Smooth muscle cell (in vitro differentiated cells): Measurements from ENCODE around the gene LIMS2. TPM values are rescaled to one million over a fixed set of nuclear protein-coding genes. Genes with fewer than 3 reads are reported as not detected.
A peak's percentile ranks its signal among the peaks of the same experiment; 100 is the strongest.

Experiments
- DNase-seq: peaks from one replicate; lab custom pipeline; 2025; ENCODE audit not compliant: unreplicated experiment; lab: John Stamatoyannopoulos, UW
- H2AFZ ChIP-seq: fragments of 200-600 bp; sonication (generic); 2 replicates; pipeline ENCODE4 v1.6.0; 2016; ENCODE audit warnings: antibody characterized with exemption, low read depth, mild to moderate bottlenecking
- H3F3A ChIP-seq: fragments of 200-600 bp; sonication (generic); 2 replicates; pipeline ENCODE4 v1.6.0; 2017; ENCODE audit warnings: antibody characterized with exemption, low read depth
- H3K27ac ChIP-seq: fragments of 200-600 bp; sonication (generic); 2 replicates; pipeline ENCODE4 v1.5.1; 2016; ENCODE audit warnings: low read depth, mild to moderate bottlenecking
- H3K27me3 ChIP-seq: fragments of 200-600 bp; sonication (generic); 2 replicates; pipeline ENCODE4 v1.6.1; 2016; ENCODE audit warnings: low read depth, mild to moderate bottlenecking
- H3K36me3 ChIP-seq: fragments of 200-600 bp; sonication (generic); 2 replicates; pipeline ENCODE4 v1.5.1; 2016; ENCODE audit warnings: low read depth
- H3K4me1 ChIP-seq: fragments of 200-600 bp; sonication (generic); 2 replicates; pipeline ENCODE4 v1.5.1; 2016; ENCODE audit warnings: low read depth
- H3K4me2 ChIP-seq: fragments of 200-600 bp; sonication (generic); 2 replicates; pipeline ENCODE4 v1.6.0; 2016; ENCODE audit warnings: mild to moderate bottlenecking
- H3K4me3 ChIP-seq: fragments of 200-600 bp; sonication (generic); 2 replicates; pipeline ENCODE4 v1.5.1; 2016; ENCODE audit warnings: mild to moderate bottlenecking
- H3K79me2 ChIP-seq: fragments of 200-600 bp; sonication (generic); 2 replicates; pipeline ENCODE4 v1.6.0; 2016; ENCODE audit warnings: low read depth, mild to moderate bottlenecking
- H3K9ac ChIP-seq: fragments of 200-600 bp; sonication (generic); 2 replicates; pipeline ENCODE4 v1.6.0; 2016; ENCODE audit warnings: low read depth
- H3K9me3 ChIP-seq: fragments of 200-600 bp; sonication (generic); replicated peaks from 2 replicates; pipeline ENCODE4 v1.5.1; 2016; ENCODE audit warnings: low read depth
- H4K20me1 ChIP-seq: fragments of 200-600 bp; sonication (generic); 2 replicates; pipeline ENCODE4 v1.6.0; 2016; ENCODE audit warnings: low read depth
- CTCF ChIP-seq: fragments of 200-600 bp; sonication (generic); IDR thresholded peaks from 2 replicates; pipeline ENCODE4 v1.5.1; 2017; ENCODE audit warnings: borderline replicate concordance, mild to moderate bottlenecking, antibody characterized with exemption; ENCODE audit not compliant: insufficient read depth, poor library complexity, severe bottlenecking
- WGBS: methylation state at CpG from one replicate; pipeline ENCODE4 v1.1.7; 2016; ENCODE audit warnings: low lambda C conversion rate; 5-methylcytosine and 5-hydroxymethylcytosine counted together
- polyA plus RNA-seq: library from polyadenylated mRNA; unstranded; fragments of >200 nt; fragmentation: Nextera tagmentation; extraction: Ambion mirVana; gene quantifications from 2 replicates; pipeline ENCODE4 v1.2.1, GENCODE V29; 2016
- total RNA-seq: library from RNA; depleted of rRNA; stranded (reverse); fragments of >200 nt; gene quantifications from 2 replicates; pipeline ENCODE4 v1.2.3, GENCODE V29; 2014

The LIMS2 gene
- total and polyA plus RNA-seq, 2 experiments from 2014 or later = 8.4 to 22.3 TPM

GRCh38 chr2:127704641-127705390, 29.5 kb upstream of the LIMS2 start:
- WGBS = 87% methylated on average over 5 of the region's 5 CpGs
- H3K27ac ChIP-seq = no peak overlapping the region
- no peak overlapping the region for H3K4me2 ChIP-seq
- no peaks in the 10 kb centered on the region for H3K27me3 ChIP-seq
- DNase-seq = no peak
- peaks cover 16% of the 10 kb centered on the region for H3K79me2 ChIP-seq
- no peak overlapping the region for H3K4me3 ChIP-seq
- TF ChIP-seq CTCF = no peak
- H3K9ac ChIP-seq = no peak overlapping the region
- H2AFZ ChIP-seq = no peak overlapping the region
- H3K9me3 ChIP-seq = no peaks in the 10 kb centered on the region
- peaks cover 18% of the 10 kb centered on the region for H3K4me1 ChIP-seq
- peaks cover 4% of the 10 kb centered on the region for H3K36me3 ChIP-seq
- H4K20me1 ChIP-seq = no peaks in the 10 kb centered on the region
- peaks cover 22% of the 10 kb centered on the region for H3F3A ChIP-seq

GRCh38 chr2:127703282-127703681, 28.0 kb upstream of the LIMS2 start:
- Histone ChIP-seq H3K79me2 (peaks cover 16% of the 10 kb centered on the region), H3K9me3 (no peaks in the 10 kb centered on the region), H3K27ac (no peak overlapping the region), H2AFZ (no peak overlapping the region), H3F3A (peaks cover 22% of the 10 kb centered on the region), H3K4me3 (no peak overlapping the region), H4K20me1 (no peaks in the 10 kb centered on the region), H3K4me1 (peaks cover 18% of the 10 kb centered on the region), H3K4me2 (no peak overlapping the region), H3K36me3 (peaks cover 3% of the 10 kb centered on the region), H3K9ac (no peak overlapping the region), H3K27me3 (no peaks in the 10 kb centered on the region)
- no peak for DNase-seq
- TF ChIP-seq CTCF = no peak
- 95% methylated on average over 5 of the region's 5 CpGs for WGBS

- Histone ChIP-seq H3K36me3 (no peaks in the 10 kb centered on the region), H3K79me2 (peaks cover 16% of the 10 kb centered on the region), H3K9ac (peak overlapping the region; percentile 49), H3K4me2 (peak overlapping the region; percentile 91), H3K27ac (peak overlapping the region; percentile 90), H3K9me3 (no peaks in the 10 kb centered on the region), H3K27me3 (no peaks in the 10 kb centered on the region), H4K20me1 (no peaks in the 10 kb centered on the region), H2AFZ (no peak overlapping the region), H3K4me3 (peak overlapping the region; percentile 70), H3F3A (peaks cover 22% of the 10 kb centered on the region), H3K4me1 (peaks cover 18% of the 10 kb centered on the region)
- no peak for DNase-seq
- no peak for TF ChIP-seq CTCF
- WGBS = 64% methylated on average over 19 of the region's 19 CpGs
Observed at GRCh38 chr2:127702395-127703009, 27.2 kb upstream of the LIMS2 start.
